Endothelial cell of hepatic sinusoid (primary cell): ENCODE data around the gene VSNL1.

Source experiments
- in situ Hi-C: cut with HindIII; loops from 2 replicates; pipeline ENCODE4 v1.10.0; 2017; ENCODE audit warnings: low sequenced_read_pairs

Gene VSNL1

DNA sequence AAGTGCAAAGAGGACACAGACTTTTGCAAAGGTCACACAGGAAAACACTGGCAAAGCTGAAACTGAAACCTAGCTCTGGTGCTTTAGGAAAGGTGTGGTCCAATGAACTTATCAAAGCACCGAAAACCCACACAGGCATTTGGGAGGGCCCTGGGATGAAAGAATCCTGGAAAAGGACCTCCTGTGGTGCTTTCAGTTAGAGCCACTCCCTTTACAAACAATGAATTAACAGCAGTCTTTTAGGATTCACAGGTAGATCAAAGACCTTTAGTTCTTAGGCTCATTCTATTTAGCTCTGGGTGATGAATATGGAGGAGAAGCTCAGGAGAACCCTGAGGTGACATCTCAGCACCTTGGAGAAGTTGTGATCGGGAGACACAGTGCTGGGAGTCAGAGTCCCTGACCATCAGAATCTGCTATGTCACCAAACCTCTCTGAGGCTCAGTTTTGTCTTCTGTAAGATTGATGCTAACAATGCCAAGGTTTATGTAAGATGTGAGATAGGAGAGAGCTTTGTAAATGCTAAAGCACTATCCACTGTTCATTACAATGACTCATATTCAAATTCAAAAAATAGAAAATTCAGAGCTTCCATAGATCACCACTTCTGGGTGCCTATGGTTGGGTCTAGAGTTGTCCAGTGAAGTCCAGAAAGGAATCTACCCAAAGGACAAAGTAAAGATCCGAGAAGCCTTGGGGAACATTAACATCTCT is 39.3 kb downstream of the VSNL1 start:
- in situ Hi-C loops: no loop called here

DNA sequence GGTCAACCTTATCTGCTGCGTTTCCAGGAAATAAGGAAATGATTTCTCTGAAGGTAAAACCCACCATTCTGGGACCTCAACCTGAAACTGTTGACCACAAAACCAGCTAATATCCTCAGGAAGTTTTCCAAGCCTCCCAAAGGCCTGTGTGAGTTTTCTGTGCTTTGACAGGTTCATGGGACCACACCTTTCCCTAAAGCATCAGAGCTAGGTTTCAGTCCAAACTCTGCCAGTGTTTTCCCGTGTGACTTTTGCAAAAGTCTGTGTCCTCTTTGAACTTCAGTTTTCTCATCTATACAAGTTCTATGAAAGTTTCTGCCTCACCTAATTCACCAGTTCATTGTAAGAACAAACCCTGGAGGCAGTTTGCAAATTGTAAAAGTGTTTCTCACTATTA is 39.8 kb downstream of the VSNL1 start:
- in situ Hi-C loops: no loop called here

DNA sequence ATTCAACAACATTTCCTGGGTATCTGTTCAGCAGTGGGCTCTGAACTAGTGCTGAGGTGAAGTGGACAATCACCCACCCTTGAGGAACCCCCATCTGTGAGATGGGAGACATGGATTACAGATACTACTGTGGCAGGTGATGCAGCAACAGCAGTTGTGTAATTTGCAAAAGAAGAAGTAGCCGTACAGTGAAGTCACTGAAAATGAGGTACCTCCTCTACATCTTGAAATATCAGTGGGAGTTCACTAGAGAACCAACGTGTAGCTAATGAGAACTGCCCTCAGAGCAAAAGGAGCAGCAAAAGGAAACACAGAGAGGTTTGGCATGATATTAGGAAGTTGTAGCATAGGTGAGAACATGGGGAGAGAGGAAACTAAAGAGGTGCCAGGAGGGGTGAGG is 41.3 kb downstream of the VSNL1 start:
- in situ Hi-C loops: no loop called here

DNA sequence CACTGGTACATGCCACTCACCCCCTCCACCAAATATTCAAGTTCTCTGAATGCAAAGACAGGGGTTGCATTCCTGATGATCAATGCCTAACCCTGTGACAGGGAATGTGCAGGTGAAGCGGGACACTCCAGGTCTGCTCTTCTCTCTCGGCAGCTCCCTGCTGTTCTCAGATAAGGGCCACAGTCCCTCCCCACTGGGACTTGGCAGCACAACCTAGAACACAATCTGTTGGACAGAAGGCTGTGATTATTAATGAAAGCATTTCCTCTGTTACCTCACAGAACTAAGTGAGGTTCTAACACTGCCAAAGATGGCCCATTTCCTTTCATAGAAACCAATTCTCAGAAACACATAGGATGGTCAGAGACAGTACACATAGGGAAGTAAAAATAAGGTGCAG is 42.7 kb downstream of the VSNL1 start:
- in situ Hi-C loops: no loop called here

DNA sequence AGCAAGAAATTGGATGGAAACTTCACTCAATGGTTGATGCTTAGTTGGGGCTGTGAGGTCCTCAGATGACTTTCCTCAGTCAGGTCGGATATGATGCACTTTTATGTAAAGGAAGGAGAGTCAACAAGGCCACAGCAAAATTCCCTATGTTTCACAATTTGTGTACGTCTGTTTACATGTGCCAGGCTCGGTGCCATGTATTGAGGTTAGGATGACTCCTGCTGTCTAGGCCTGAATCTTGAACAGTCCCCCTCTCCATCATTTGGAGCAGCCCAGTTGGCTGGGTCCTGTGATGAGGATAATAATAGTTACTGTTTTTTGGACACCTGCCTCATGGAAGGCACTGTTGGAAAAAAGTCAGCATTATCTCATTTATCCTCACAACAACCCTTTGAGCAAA is 43.1 kb downstream of the VSNL1 start:
- in situ Hi-C loops: no loop called here

DNA sequence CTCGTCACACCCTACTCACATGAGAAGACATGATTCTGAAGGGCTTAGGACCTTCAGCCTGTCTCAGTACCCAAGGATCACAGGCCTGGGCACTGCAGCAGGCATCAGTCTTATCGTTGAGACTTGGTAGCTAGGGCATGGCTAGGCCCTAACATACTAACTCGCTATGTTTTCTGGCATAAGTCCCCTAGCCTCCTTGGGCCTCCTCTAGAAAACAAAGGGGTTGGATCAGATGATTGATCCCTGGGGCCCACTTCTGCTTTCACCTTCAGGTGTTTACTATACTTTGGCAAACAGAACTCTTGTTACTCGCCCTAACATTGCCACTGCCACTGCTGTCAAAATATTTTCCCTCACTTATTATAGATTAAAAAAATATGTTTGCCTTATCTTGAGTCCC is 44.2 kb downstream of the VSNL1 start:
- in situ Hi-C loops: no loop called here

DNA sequence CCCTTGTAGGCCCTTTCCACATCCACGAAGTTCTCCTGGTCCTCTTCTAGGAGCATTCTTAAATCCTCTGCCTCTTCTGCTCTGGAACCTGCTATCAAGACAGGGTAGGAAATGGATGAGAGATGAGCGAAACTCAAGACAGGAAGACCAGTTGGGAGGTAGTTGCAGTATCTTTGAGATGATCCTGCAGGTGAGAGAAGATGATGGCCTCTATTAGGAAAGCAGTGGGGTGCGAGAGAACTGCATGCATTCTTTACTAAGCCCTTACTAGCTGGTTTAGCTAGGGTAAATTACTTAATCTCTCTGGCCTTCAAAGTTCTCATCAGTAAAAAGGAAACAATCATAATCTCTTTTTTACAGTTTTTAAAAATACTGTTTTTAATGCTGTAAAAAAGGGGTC is 47.0 kb downstream of the VSNL1 start:
- in situ Hi-C loops: no loop called here

DNA sequence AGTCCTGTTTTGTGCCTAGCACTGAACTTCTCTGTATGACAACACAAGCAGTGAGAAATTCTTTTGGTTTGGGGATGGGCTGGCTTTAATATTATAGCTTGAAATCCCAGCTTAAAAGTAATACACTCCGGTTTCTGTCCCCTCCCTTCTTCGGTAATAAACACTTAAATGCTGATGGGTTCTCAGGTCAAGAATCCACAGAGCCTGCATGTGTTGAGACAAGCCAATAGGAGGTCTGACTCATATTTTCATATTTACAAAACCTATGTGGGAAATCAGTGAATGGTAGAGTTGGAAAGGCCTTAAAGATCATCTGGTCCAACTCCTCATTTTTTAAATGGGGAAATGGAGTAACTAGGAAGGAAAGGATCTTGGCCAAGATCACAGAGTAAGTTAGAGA is 47.5 kb downstream of the VSNL1 start:
- in situ Hi-C loops: no loop called here

DNA sequence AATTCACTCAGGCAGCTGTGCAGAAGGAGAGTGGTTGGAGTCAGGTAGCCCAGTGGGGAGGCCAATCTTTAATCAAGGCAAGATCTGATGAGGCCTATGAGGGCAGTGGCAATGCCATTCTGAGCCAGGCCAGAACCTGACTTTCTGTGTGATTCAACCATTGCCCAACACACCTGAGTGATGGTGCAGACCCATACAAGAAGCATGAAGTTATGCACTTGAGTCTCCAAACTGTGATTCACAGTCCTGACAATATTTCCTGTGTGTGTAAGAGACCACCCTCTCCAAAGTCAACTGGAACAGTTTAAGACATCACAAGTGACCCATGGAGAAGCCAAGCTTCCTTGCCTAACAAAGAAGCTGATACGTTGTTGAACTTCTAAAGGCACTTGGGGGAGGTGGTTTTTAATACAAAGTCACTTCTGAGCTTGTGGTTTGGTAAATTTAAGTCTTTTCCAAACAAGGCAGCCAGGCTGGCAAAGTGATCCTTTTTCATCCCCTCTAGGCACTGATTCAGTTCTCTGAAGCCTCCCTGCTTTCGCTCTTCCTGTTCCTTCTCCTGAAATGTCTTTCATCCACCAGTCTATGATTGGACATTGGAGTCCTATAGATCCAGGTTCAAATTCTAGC is 49.0 kb downstream of the VSNL1 start:
- in situ Hi-C loops: no loop called here

DNA sequence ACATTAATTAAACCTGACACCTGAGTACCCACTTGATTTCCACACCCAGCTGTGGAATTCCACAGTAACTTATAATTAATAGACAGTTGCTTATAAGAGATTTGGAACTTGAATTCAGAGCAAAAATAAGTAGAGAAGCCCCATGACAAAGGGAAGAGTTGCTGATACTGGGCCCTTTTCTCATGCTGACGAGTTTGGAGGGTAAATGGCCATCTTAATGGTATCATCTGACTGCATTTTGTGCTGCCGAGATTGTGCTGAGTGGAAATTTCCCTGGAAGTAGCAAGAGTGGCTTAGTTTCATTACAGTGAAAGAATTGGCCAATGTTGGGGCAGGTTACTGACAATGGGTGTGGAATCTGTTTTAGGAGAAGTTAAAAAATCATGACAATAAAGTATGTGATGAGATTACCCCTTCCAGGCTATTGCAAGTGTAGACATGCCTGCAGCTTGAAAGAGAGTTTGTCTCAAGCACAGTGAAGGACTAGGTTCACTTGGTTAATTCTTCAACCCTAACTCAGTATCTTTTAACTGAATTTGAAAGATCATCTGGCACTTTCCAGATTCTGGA is 49.9 kb downstream of the VSNL1 start:
- in situ Hi-C loops: no loop called here

DNA sequence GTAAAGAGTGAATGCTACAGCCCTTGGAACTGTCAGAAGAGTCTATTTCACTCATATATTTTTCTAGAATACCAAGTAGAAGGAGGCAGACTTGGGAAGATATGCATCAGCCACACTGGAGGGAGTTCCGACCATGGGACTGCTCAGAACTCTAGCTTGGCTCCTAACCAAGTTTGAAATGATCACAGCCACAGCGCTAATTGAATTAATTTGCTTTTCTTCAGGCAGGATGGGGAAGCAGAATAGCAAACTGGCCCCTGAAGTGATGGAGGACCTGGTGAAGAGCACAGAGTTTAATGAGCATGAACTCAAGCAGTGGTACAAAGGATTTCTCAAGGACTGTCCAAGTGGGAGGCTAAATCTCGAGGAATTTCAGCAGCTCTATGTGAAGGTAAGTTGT is 51.4 kb downstream of the VSNL1 start:
- in situ Hi-C loops: no loop called here

DNA sequence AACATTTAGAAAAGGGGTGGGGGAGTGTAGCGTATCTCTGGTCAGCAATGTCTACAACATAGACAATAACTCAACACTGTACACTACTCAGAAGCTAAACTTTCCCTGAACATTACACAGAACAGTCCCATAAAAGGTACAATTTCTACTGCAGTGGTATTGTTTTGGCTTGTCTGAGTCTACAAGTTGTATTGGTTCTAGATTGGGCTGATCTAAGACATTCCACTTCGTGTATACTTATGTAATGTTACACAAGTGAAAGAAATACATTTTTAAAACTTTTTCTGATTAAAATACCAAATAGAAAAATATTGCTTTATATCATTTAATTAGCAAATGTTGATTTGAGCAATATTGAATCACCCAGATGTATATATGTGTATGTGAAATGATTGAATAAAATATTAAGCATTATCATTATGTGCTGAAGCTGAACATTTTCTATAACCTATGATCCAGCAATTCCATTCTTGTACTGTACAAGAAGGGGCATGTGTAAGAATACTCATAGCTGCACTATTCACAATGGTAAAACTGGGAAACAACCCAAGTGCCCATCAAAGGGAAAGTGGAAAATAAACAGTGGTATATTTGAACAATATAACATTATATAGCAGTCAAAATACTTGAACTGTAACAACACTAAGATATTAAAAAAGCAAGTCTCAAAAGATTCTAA is 52.4 kb downstream of the VSNL1 start:
- in situ Hi-C loops: no loop called here

DNA sequence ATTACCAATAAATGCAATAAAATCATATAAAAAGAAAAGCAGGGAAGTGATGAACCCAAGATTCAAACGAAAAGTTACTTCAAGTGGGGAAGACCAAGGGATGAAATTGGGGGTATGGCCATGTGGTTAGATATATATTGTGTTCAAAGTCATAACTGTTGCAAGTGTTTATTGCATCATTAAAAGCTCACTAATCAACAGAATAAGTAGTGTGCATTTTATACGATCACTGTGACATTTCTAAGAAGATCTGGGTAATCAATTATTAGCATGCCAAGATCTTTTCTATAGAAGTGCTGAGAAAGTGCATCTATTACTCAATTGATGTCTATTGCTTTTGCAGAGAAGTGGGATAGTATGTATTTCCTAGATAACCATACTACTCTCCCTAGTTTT is 52.9 kb downstream of the VSNL1 start:
- in situ Hi-C loops: no loop called here

DNA sequence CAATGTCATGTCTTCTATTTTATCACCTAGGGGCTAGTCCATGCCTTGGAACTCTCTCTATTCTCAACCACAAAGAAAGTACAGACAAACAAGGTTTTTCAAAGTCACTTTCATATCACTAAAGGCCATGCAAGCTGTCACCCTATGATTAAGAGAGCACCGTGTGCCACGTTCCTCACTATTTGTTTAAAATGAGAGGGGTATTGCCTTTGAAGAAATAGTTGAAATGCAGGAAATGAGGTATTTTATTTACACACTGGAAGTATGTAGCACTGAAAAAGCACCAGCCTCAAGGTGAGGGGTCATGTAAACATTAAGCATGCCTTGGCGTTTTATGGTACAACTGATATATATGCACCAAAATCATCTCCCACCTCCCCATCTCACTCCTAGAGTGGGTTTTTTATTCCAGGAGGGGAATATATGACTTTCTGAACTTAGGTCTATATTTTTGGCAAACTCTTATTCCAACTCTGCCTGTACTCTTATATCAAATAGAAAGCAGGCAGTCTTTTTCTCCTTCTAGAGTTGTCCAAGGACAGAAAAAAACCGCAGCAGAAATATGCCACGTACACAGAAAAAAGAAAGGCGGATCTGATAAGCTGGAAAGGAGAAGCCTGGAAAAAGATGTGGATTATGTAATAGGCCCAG is 53.5 kb downstream of the VSNL1 start:
- in situ Hi-C loops: no loop called here

DNA sequence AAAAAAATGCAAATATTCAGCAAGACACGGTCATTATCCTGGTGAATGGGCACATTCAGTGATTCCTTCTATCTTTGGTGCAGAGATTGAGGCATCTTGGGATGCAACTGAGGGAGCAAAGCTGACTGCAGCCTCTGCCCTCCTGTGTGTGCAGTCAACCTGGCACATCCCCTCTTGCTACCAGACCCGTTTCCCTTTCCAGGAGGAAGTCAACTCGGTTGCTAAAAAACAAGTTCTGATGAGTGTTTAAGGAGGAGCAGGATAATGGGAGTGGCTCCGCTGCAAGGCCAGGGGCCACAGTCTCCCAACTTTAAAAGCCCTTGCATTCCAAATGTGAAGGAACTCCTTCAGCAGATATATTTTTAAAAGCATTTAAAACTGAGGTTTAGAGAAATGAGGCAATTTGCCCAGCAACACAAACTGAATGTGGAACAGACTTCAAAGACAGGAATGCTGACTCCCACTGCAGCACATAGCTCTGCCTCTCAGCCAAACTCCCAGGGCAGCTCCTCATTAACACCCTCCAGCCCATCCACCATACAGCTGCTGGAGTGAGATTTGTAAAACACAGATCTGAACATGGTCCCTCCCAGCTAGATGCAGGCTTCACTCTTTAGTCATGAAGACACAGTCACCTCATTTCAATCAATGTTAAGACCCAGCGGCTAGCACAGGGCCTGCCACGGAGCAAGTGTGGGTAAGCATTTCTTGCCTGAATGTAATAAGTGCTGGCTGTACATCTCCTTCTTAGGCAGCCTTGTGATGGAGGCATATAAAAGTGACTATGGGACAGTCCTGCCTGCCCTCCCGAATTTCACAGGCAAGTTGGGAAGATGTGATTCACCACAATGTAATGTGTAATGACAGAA is 54.3 kb downstream of the VSNL1 start:
- in situ Hi-C loops: no loop called here

DNA sequence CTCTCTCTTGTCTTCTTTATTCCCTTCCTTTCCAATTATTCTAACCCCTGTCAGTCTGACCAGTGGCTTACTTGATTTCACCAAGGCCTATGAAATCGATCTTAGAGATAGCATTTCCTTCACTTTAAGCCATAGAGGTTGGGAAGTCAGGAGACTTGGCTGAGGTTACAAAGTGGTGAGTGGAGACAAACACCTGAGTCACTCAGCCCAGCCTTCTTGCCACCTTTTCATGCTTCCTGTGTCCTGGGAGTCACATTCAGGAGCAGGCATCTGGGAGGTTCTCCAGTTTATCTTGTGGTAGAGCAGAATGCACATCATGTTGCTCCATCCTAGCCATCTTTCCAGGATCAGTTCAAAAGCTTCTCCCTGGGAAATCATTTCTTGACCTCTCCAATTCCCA is 59.1 kb downstream of the VSNL1 start:
- in situ Hi-C loops: no loop called here

DNA sequence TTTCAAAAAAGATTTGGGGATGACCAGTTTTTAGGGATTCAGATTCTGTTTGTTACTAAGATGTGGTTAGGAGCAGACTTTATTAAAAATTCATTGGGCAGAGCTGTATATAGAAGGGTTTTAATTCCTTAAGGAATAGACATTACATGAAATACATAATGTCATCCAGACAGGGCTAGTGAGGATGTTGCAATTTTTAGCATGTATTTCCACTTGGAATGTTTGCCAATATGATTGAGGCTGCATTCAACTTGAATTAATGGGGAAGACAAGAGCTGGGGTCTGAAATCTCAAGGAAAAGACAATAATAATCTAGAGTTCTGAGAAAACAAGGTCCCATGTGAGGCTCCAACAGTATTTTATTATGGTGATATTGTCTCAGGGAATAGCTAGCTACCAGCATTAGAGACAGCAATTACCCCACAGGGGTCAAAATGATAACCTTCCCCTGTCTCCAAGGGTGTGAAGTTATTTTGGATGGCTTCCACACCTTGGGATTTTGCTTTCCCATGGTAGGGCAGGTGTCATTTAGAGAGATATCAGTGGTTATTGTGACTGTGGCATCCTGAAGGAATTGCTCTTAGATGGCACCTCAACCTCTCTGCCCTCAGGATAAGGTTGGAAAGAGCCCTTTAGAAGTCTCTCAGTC is 60.2 kb downstream of the VSNL1 start:
- in situ Hi-C loops: no loop called here

DNA sequence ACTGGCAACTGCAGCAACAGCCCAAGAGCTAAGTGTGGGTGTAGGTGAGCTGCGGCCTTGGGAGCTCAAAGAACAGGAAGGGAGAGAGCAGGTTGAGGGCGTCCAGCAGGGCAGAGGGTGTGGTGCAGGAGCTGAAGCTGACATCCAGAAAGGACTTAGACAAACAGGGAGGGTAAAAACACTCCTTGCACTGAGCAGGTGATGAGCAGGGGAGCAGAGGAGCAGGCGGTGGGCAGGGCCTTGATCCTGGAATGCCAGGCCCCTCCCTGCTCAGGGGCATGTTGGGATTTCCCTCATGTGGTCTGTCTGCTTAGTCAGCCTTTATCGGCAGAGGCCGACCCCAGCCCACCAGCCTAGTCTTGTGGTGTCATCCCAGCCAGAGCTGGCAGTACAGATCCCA is 63.6 kb downstream of the VSNL1 start:
- in situ Hi-C loops: no loop called here

DNA sequence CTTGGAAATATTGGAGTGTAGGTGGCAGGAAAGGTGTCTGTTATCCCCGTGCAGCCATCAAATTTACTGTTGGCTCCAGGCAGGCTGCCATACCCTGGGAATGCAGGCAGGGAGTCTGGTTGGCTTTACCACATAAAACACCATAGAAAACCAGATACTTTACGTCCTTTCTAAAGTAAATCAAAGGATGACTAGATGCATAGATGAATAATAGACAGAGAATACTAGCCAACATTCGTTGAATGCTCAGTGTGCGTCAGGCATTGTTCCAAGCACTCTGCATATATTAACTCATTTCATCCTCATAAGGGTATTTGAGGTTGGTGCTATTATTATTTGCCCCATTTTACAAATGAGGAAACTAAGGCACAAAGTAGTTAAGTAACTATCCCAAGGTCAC is 65.2 kb downstream of the VSNL1 start:
- in situ Hi-C loops: no loop called here

DNA sequence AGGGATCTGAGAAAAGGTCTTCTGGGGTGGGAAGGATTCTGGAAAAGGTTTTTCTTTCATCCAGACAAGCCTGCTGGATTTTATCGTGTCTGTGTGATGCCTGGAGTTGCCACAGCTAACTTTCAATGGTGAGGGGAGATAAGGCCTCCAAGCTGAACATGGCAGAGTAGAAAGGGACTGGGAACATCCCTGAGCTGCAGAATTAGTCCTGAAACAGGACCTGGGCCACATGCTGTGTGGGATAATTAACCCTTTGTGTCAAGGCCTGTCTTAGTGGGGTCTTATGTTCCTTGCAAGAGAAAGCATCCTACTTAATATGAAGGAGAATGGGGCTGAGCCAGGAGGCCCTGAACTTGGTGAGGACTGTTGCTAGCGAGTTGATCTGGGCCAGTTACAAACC is 66.4 kb downstream of the VSNL1 start:
- in situ Hi-C loops: no loop called here
